Measurements from ENCODE around the gene C5AR1.

GRCh38 chr19:47370045-47370611 is 60.5 kb downstream of the C5AR1 start:
- TF ChIP-seq EZH2phosphoT487 (IDR thresholded peaks at IDR 0.05; ENCODE audit: insufficient read depth, low read depth) = no peak
- TF ChIP-seq EZH2 (IDR thresholded peaks at IDR 0.05; ENCODE audit: insufficient read depth, poor library complexity, severe bottlenecking) = no peak
